ENCODE data around the gene CLSTN3. TPM values are rescaled to one million over a fixed set of nuclear protein-coding genes. Genes with fewer than 3 reads are reported as not detected.

Gene CLSTN3
- total and polyA plus RNA-seq, 2 donors (not counting 3 experiments of a cell fraction or from before 2014, with no cell fraction given), result 27.8 to 45.9 TPM

GRCh38 chr12:7146228-7146627 lies 16.1 kb downstream of the CLSTN3 start:
- Histone ChIP-seq H3K79me2 (ENCODE audit: control insufficient read depth, insufficient read depth, low read length) (no peaks in the 10 kb centered on the region), H3K4me3 (replicated peaks in 1 of 3; ENCODE audit: insufficient read depth in 1 of 3, low read depth in 1 of 3, low read length in 3 of 3) (no peak overlapping the region), H3K36me3 (ENCODE audit: control insufficient read depth in 2 of 2, extremely low read depth in 1 of 2, insufficient read depth in 2 of 2, low read length in 2 of 2) (peaks cover 0 to 13% of the 10 kb centered on the region in 2 experiments), H3K9ac (replicated peaks; ENCODE audit: extremely low read depth, insufficient read depth, low read length) (no peak overlapping the region), H3K4me1 (ENCODE audit: control insufficient read depth, extremely low read depth, insufficient read depth, low read length) (peaks cover 14% of the 10 kb centered on the region), H3K9me3 (replicated peaks; ENCODE audit: control insufficient read depth, insufficient read depth, low read length) (no peaks in the 10 kb centered on the region), H3K4me2 (ENCODE audit: insufficient read depth, low read length) (no peak overlapping the region), H3K27ac (ENCODE audit: insufficient read depth, low read depth, low read length) (no peak overlapping the region), H3K9me1 (replicated peaks; ENCODE audit: control insufficient read depth, extremely low read depth, insufficient read depth, low read length) (no peaks in the 10 kb centered on the region), H3K27me3 (ENCODE audit: control insufficient read depth in 2 of 2, insufficient read depth in 2 of 2, low read length in 2 of 2) (no peaks in the 10 kb centered on the region), H2AFZ (ENCODE audit: low read depth, low read length) (no peak overlapping the region), H4K20me1 (replicated peaks; ENCODE audit: control insufficient read depth, extremely low read depth, insufficient read depth, low read length) (no peaks in the 10 kb centered on the region)
- DNase-seq (ENCODE audit: low read depth, low spot score) (no peak), FAIRE-seq (no peak)
- dilution Hi-C loops (cut with MboI; ENCODE audit: extremely low pct_ligation_motif_present, low sequenced_read_pairs) (no loop called here), intact Hi-C loops (cut with micrococcal nuclease) (no loop called here)
- POLR2A ChIA-PET, result no interaction called here
- BruUV-seq (replicated peaks), result no TSS peak
- CTCF ChIA-PET, result interaction anchor here (0.9 to 4.9 kb wide), 4 partner anchors 10 to 42 kb away, joined by 4 to 26 read pairs (median 13); partner anchors contain the start of genes C1RL and PEX5
- TF ChIP-seq EZH2 (IDR thresholded peaks at IDR 0.05; ENCODE audit: borderline replicate concordance, low read depth, low read length, severe bottlenecking) (no peak), JUN (IDR thresholded peaks at IDR 0.05; ENCODE audit: borderline replicate concordance, insufficient read depth, insufficient read length, low read depth) (no peak), GATA2 (IDR thresholded peaks at IDR 0.05; ENCODE audit: insufficient read depth, insufficient read length, low read depth, low read length) (no peak), FOS (IDR thresholded peaks at IDR 0.05; ENCODE audit: borderline replicate concordance, insufficient read depth, low read length) (no peak), MYC (IDR thresholded peaks at IDR 0.05; ENCODE audit: low read depth, low read length) (no peak), POLR2AphosphoS5 (IDR thresholded peaks at IDR 0.05; ENCODE audit: insufficient read depth, low read depth, low read length) (no peak), MAX (IDR thresholded peaks at IDR 0.05; ENCODE audit: insufficient read depth, insufficient read length) (no peak), CTCF (IDR thresholded peaks at IDR 0.05; ENCODE audit: extremely low read depth in 1 of 2, insufficient read depth in 1 of 2, low read depth in 1 of 2, low read length in 2 of 2) (no peak), POLR2A (IDR thresholded peaks at IDR 0.05; ENCODE audit: low read depth, low read length) (no peak)

All from endothelial cell of umbilical vein (primary cell).